GM12872 (cell line): ENCODE results near the gene LIF.

Experiments used
- TF ChIP-seq, protein P1 (sequence below): IDR thresholded peaks from 3 replicates; pipeline ENCODE4 v1.5.1; 2011; ENCODE audit warnings: low read depth, mild to moderate bottlenecking, low read length, moderate library complexity; ENCODE audit not compliant: insufficient read depth

The LIF gene

GRCh38 chr22:30274437-30274812, 27.9 kb upstream of the LIF start:
- TF ChIP-seq, protein P1, sequence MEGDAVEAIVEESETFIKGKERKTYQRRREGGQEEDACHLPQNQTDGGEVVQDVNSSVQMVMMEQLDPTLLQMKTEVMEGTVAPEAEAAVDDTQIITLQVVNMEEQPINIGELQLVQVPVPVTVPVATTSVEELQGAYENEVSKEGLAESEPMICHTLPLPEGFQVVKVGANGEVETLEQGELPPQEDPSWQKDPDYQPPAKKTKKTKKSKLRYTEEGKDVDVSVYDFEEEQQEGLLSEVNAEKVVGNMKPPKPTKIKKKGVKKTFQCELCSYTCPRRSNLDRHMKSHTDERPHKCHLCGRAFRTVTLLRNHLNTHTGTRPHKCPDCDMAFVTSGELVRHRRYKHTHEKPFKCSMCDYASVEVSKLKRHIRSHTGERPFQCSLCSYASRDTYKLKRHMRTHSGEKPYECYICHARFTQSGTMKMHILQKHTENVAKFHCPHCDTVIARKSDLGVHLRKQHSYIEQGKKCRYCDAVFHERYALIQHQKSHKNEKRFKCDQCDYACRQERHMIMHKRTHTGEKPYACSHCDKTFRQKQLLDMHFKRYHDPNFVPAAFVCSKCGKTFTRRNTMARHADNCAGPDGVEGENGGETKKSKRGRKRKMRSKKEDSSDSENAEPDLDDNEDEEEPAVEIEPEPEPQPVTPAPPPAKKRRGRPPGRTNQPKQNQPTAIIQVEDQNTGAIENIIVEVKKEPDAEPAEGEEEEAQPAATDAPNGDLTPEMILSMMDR = no peak

DNA sequence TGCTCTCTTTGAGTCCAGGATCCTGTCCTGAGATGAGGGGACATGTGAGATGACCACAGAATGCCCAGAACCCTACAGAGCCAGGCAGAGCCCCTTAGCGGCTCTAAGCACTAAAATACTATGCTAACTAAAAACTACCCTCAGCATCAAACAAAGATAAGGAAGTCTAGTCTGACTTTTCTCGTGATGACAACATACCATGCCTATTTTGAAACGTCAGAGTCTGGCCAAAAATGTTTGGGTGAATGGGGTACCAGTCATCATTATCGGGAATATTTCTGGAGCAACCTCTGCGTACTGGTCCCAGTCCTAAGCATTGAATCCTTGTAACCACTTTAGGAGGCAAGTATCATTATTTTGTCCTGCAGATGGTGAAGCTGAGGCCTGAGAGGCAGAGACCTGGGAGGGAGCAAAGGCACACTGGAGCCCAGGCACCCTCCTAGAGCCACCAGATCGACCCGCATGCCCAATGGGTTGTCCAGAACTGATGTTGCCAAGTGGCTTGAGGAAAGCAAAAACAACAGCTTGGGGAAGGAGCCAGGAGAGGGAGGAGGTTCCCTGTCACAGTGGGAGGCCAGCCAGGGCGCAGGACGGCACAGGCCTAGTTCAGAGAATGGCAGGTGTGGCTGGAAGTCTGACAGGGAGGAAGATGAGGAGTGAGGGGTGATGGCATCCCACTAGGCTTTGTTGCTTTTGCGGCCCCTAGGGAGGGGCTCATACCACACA, 27.3 kb upstream of the LIF start:
- TF ChIP-seq, protein P1 = no peak

GRCh38 chr22:30272781-30273601, 26.4 kb upstream of the LIF start:
- TF ChIP-seq, protein P1 = no peak

DNA sequence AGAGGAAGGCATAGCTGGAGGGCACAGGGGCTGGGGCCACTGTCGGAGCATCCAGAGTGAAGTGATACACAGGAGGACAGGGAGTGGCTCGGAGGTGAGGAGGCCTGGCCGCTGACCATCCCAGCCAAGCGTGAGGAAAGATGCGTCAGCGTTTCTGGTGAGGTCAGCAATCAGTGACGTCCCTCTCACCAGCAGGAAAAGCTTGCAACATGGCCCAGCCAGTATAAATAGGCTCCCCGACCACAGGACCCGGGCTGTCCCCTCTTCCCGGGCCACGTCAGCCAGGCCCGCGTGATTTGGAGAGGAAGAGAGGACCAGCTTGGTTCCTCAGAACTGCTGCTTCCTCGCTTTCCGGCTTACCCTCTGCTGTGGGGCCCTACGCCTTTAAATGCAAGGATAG, 24.3 kb upstream of the LIF start:
- TF ChIP-seq, protein P1 = no peak

- TF ChIP-seq, protein P1 = no peak
Observed at GRCh38 chr22:30268331-30268730, 21.8 kb upstream of the LIF start.

GRCh38 chr22:30267382-30268302, 21.1 kb upstream of the LIF start:
- TF ChIP-seq, protein P1 = no peak
